ENCODE measurements around the gene OPRM1.

GRCh38 chr6:154202958-154203357 lies 163.9 kb downstream of the OPRM1 start:
- TF ChIP-seq, protein P1, sequence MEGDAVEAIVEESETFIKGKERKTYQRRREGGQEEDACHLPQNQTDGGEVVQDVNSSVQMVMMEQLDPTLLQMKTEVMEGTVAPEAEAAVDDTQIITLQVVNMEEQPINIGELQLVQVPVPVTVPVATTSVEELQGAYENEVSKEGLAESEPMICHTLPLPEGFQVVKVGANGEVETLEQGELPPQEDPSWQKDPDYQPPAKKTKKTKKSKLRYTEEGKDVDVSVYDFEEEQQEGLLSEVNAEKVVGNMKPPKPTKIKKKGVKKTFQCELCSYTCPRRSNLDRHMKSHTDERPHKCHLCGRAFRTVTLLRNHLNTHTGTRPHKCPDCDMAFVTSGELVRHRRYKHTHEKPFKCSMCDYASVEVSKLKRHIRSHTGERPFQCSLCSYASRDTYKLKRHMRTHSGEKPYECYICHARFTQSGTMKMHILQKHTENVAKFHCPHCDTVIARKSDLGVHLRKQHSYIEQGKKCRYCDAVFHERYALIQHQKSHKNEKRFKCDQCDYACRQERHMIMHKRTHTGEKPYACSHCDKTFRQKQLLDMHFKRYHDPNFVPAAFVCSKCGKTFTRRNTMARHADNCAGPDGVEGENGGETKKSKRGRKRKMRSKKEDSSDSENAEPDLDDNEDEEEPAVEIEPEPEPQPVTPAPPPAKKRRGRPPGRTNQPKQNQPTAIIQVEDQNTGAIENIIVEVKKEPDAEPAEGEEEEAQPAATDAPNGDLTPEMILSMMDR (IDR thresholded peaks at IDR 0.05): no peak
- no peak for TF ChIP-seq POLR2AphosphoS5 (IDR thresholded peaks at IDR 0.05)
